GM12872 (cell line): Measurements from ENCODE around the gene ACOT7.

Experiments used
- CTCF ChIP-seq: IDR thresholded peaks from 3 replicates; pipeline ENCODE4 v1.5.1; 2011; ENCODE audit warnings: low read depth, mild to moderate bottlenecking, low read length, moderate library complexity; ENCODE audit not compliant: insufficient read depth

Gene ACOT7

GRCh38 chr1:6220236-6220635 lies 173.3 kb downstream of the ACOT7 start:
- TF ChIP-seq CTCF, result no peak

GRCh38 chr1:6218375-6219164 lies 175.0 kb downstream of the ACOT7 start:
- no peak for TF ChIP-seq CTCF
